GM12892 (cell line): Measurements from ENCODE around the gene RSPH4A.
"Not testable (repeated sequence)": the region's sequence is repeated elsewhere in the genome, so short reads cannot be mapped to it uniquely, and the experiment has no call there.

ENCODE experiments used
- POLR2A ChIP-seq: IDR thresholded peaks from 2 replicates; pipeline ENCODE4 v1.6.1; 2011; ENCODE audit warnings: low read depth, low read length, control low read depth
- POLR2AphosphoS5 ChIP-seq: IDR thresholded peaks from 2 replicates; pipeline ENCODE4 v1.6.1; 2011; ENCODE audit warnings: low read depth, low read length, control low read depth
- TAF1 ChIP-seq: IDR thresholded peaks from 2 replicates; pipeline ENCODE4 v1.6.1; 2011; ENCODE audit warnings: low read depth, mild to moderate bottlenecking, control low read depth, low read length, borderline replicate concordance

DNA sequence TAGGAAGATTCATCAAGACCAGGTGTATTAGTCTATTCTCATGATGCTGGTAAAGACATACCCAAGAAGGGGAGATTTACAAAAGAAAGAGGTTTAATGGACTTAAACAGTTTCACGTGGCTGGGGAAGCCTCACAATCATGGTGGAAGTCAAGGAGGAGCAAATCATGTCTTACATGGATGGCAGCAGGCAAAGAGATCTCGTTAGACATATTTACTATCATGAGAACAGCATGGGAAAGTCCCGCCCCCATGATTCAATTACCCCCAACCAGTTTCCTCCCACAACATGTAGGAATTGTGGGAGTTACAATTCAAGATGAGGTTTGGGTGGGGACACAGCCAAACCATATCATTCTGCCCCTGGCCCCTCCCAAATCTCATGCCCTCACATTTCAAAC is 12.4 kb upstream of the RSPH4A start:
- TF ChIP-seq TAF1, POLR2AphosphoS5, POLR2A: not testable (repeated sequence)
